Vagina (tissue), 2 donors: ENCODE measurements around the gene PRPF40B.

Experiments
- POLR2A ChIP-seq, 2 donors: fragments of 450-650 bp; IDR thresholded peaks; one replicate each; pipeline ENCODE4 v1.6.1; 2017; ENCODE audit warnings: antibody characterized with exemption in 2 of 2, mild to moderate bottlenecking in 2 of 2, moderate library complexity in 2 of 2
- POLR2AphosphoS5 ChIP-seq, 2 donors: sonication (generic); formaldehyde crosslinking; IDR thresholded peaks; one replicate each; pipeline ENCODE4 v1.9.0; 2017; ENCODE audit warnings: antibody characterized with exemption in 2 of 2, mild to moderate bottlenecking in 2 of 2, low read depth in 1 of 2; ENCODE audit not compliant: insufficient read depth in 1 of 2
- TF ChIP-seq, protein P1 (sequence below), 3 experiments: fragments of 450-650 bp in 2 of 3; fragments of 200-600 bp in 1 of 3; sonication (generic) in 1 of 3; IDR thresholded peaks; one replicate each; pipeline ENCODE4 v1.5.1; 2017 to 2019; ENCODE audit warnings: antibody characterized with exemption in 3 of 3, mild to moderate bottlenecking in 2 of 3, moderate library complexity in 2 of 3

DNA sequence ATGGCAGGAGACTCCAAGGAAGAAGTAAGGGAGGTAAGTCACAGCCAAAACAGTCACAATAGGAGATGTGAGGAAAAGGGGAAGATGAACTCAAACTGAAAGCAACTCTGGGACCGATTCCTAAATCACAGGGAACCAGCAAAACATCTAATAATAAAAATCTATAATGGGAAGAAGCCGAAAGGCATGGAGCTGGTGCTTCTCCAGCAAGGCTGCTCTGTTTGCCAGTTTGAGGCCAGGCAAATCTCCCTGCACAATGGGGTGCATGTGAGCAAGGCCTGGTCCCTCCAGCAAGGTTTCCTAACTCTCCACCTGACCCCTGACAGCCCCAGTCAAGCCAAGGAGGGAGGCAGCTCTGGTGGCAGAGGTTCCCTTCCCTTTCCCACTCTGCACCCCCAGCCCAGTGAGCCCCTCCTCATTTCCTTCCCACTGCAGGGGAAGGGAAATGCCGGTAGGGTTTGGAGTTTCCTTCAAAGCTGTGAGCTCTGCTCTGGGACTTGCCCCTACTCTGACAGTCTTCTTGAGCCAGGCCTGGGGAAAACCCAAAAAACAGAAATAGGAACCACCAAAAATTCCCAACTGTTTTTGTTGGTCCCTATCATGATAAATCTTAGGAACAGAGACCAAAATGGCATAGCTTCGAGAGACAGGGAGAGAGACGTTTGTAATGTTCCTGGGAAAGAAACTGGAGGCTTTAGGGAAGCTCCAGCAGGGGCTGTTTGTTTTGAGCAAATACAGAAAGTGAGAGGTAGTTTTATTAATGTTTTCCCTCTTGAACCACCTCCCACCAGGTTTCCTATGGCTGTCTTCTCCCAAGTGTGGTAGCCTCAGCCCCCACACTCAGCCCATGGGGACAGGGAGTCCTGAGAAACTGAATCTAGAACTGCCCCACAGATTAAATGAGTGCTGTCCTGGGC lies 49.2 kb downstream of the PRPF40B start:
- TF ChIP-seq POLR2A (IDR thresholded peaks at IDR 0.05) (no peak), POLR2AphosphoS5 (IDR thresholded peaks at IDR 0.05; ENCODE audit: insufficient read depth in 1 of 2, low read depth in 1 of 2) (no peak)
- TF ChIP-seq, protein P1, sequence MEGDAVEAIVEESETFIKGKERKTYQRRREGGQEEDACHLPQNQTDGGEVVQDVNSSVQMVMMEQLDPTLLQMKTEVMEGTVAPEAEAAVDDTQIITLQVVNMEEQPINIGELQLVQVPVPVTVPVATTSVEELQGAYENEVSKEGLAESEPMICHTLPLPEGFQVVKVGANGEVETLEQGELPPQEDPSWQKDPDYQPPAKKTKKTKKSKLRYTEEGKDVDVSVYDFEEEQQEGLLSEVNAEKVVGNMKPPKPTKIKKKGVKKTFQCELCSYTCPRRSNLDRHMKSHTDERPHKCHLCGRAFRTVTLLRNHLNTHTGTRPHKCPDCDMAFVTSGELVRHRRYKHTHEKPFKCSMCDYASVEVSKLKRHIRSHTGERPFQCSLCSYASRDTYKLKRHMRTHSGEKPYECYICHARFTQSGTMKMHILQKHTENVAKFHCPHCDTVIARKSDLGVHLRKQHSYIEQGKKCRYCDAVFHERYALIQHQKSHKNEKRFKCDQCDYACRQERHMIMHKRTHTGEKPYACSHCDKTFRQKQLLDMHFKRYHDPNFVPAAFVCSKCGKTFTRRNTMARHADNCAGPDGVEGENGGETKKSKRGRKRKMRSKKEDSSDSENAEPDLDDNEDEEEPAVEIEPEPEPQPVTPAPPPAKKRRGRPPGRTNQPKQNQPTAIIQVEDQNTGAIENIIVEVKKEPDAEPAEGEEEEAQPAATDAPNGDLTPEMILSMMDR (IDR thresholded peaks at IDR 0.05) = no peak
